Esophagus squamous epithelium (tissue), 4 donors: ENCODE data around the gene C21orf91.

Source experiments
- CTCF ChIP-seq, 6 experiments: fragments of 450-650 bp in 4 of 6; fragments of 200-600 bp in 2 of 6; sonication (generic) in 2 of 6; IDR thresholded peaks; one replicate each; pipeline ENCODE4 v1.5.1; 2016 to 2019; ENCODE audit warnings: antibody characterized with exemption in 6 of 6, mild to moderate bottlenecking in 4 of 6, moderate library complexity in 4 of 6
- POLR2A ChIP-seq, 4 donors: fragments of 450-650 bp; IDR thresholded peaks; one replicate each; pipeline ENCODE4 v1.6.1; 2017; ENCODE audit warnings: antibody characterized with exemption in 4 of 4, mild to moderate bottlenecking in 4 of 4, moderate library complexity in 3 of 4

GRCh38 chr21:17834639-17835354 is 15.6 kb upstream of the C21orf91 start:
- TF ChIP-seq CTCF (IDR thresholded peaks at IDR 0.05) (no peak), POLR2A (IDR thresholded peaks at IDR 0.05) (no peak)
